HepG2 (cell line): ENCODE results near the gene NCS1.

Experiments used
- MEIS2 ChIP-seq: sonication (generic); formaldehyde crosslinking; IDR thresholded peaks from 2 replicates; pipeline ENCODE4 v1.9.0; 2021; ENCODE audit warnings: mild to moderate bottlenecking, missing genetic modification reagents
- TBL1XR1 ChIP-seq: fragments of 150-350 bp; IDR thresholded peaks from 2 replicates; pipeline ENCODE4 v1.6.1; 2014; ENCODE audit warnings: borderline replicate concordance, low read length; ENCODE audit not compliant: partially characterized antibody

- TF ChIP-seq MEIS2 (no peak), TBL1XR1 (no peak)
Observed at GRCh38 chr9:130227833-130228232, 55.6 kb downstream of the NCS1 start.
